Measurements from ENCODE around the gene MAMDC4.
"Not testable (repeated sequence)": the region's sequence is repeated elsewhere in the genome, so short reads cannot be mapped to it uniquely, and the experiment has no call there.

The MAMDC4 gene

GRCh38 chr9:136827794-136828473 lies 24.2 kb upstream of the MAMDC4 start:
- peaks cover 65% of the 10 kb centered on the region for H3K36me3 ChIP-seq (ENCODE audit: control insufficient read depth, insufficient read depth, low read length)
- H3K27me3 ChIP-seq (ENCODE audit: control insufficient read depth, insufficient read depth, low read length): no peaks in the 10 kb centered on the region

GRCh38 chr9:136828474-136829140 lies 23.5 kb upstream of the MAMDC4 start:
- no peaks in the 10 kb centered on the region for H3K4me1 ChIP-seq (ENCODE audit: control insufficient read depth, insufficient read depth, low read length)
- H3K27me3 ChIP-seq (ENCODE audit: control insufficient read depth, insufficient read depth, low read length): no peaks in the 10 kb centered on the region
- no peak overlapping the region for H3K9ac ChIP-seq (ENCODE audit: low read depth, low read length)
- no peaks in the 10 kb centered on the region for H3K9me3 ChIP-seq (ENCODE audit: control insufficient read depth, insufficient read depth, low read length)
- peaks cover 61% of the 10 kb centered on the region for H3K36me3 ChIP-seq (ENCODE audit: control insufficient read depth, insufficient read depth, low read length)
- H3K4me3 ChIP-seq (ENCODE audit: low read depth, low read length): no peak overlapping the region

More at GRCh38 chr9:136827794-136828473, 24.2 kb upstream of the MAMDC4 start:
- no peaks in the 10 kb centered on the region for H3K4me1 ChIP-seq (ENCODE audit: control insufficient read depth, insufficient read depth, low read length)
- H3K9ac ChIP-seq (ENCODE audit: low read depth, low read length): no peak overlapping the region
- H3K9me3 ChIP-seq (ENCODE audit: control insufficient read depth, insufficient read depth, low read length): no peaks in the 10 kb centered on the region
- no peak overlapping the region for H3K4me3 ChIP-seq (ENCODE audit: low read depth, low read length)

- Histone ChIP-seq H3K4me3 (ENCODE audit: low read depth, low read length) (no peak overlapping the region), H3K36me3 (ENCODE audit: control insufficient read depth, insufficient read depth, low read length) (peaks cover 58% of the 10 kb centered on the region), H3K9me3 (ENCODE audit: control insufficient read depth, insufficient read depth, low read length) (no peaks in the 10 kb centered on the region), H3K9ac (ENCODE audit: low read depth, low read length) (no peak overlapping the region), H3K27me3 (ENCODE audit: control insufficient read depth, insufficient read depth, low read length) (no peaks in the 10 kb centered on the region), H3K4me1 (ENCODE audit: control insufficient read depth, insufficient read depth, low read length) (no peaks in the 10 kb centered on the region)
Measured at GRCh38 chr9:136829412-136829811, 22.7 kb upstream of the MAMDC4 start.

GRCh38 chr9:136829981-136830885 lies 21.9 kb upstream of the MAMDC4 start:
- H3K9me3 ChIP-seq (ENCODE audit: control insufficient read depth, insufficient read depth, low read length): no peaks in the 10 kb centered on the region

GRCh38 chr9:136831002-136831719 lies 21.0 kb upstream of the MAMDC4 start:
- Histone ChIP-seq H3K4me3 (ENCODE audit: low read depth, low read length) (no peak overlapping the region), H3K27me3 (ENCODE audit: control insufficient read depth, insufficient read depth, low read length) (no peaks in the 10 kb centered on the region), H3K9me3 (ENCODE audit: control insufficient read depth, insufficient read depth, low read length) (no peaks in the 10 kb centered on the region), H3K36me3 (ENCODE audit: control insufficient read depth, insufficient read depth, low read length) (peaks cover 46% of the 10 kb centered on the region), H3K4me1 (ENCODE audit: control insufficient read depth, insufficient read depth, low read length) (no peaks in the 10 kb centered on the region), H3K9ac (ENCODE audit: low read depth, low read length) (no peak overlapping the region)

More at GRCh38 chr9:136829981-136830885, 21.9 kb upstream of the MAMDC4 start:
- Histone ChIP-seq H3K4me1 (ENCODE audit: control insufficient read depth, insufficient read depth, low read length) (no peaks in the 10 kb centered on the region), H3K27me3 (ENCODE audit: control insufficient read depth, insufficient read depth, low read length) (no peaks in the 10 kb centered on the region), H3K9ac (ENCODE audit: low read depth, low read length) (no peak overlapping the region), H3K4me3 (ENCODE audit: low read depth, low read length) (no peak overlapping the region), H3K36me3 (ENCODE audit: control insufficient read depth, insufficient read depth, low read length) (peaks cover 54% of the 10 kb centered on the region)

GRCh38 chr9:136831720-136832104 lies 20.4 kb upstream of the MAMDC4 start:
- peaks cover 44% of the 10 kb centered on the region for H3K36me3 ChIP-seq (ENCODE audit: control insufficient read depth, insufficient read depth, low read length)

GRCh38 chr9:136832581-136832980 lies 19.6 kb upstream of the MAMDC4 start:
- no peak overlapping the region for H3K9ac ChIP-seq (ENCODE audit: low read depth, low read length)
- H3K9me3 ChIP-seq (ENCODE audit: control insufficient read depth, insufficient read depth, low read length): no peaks in the 10 kb centered on the region
- H3K36me3 ChIP-seq (ENCODE audit: control insufficient read depth, insufficient read depth, low read length): peaks cover 42% of the 10 kb centered on the region
- H3K27me3 ChIP-seq (ENCODE audit: control insufficient read depth, insufficient read depth, low read length): no peaks in the 10 kb centered on the region
- no peak overlapping the region for H3K4me3 ChIP-seq (ENCODE audit: low read depth, low read length)
- H3K4me1 ChIP-seq (ENCODE audit: control insufficient read depth, insufficient read depth, low read length): no peaks in the 10 kb centered on the region

More at GRCh38 chr9:136831720-136832104, 20.4 kb upstream of the MAMDC4 start:
- no peak overlapping the region for H3K4me3 ChIP-seq (ENCODE audit: low read depth, low read length)
- no peak overlapping the region for H3K9ac ChIP-seq (ENCODE audit: low read depth, low read length)
- H3K27me3 ChIP-seq (ENCODE audit: control insufficient read depth, insufficient read depth, low read length): no peaks in the 10 kb centered on the region
- H3K9me3 ChIP-seq (ENCODE audit: control insufficient read depth, insufficient read depth, low read length): no peaks in the 10 kb centered on the region
- H3K4me1 ChIP-seq (ENCODE audit: control insufficient read depth, insufficient read depth, low read length): no peaks in the 10 kb centered on the region

GRCh38 chr9:136833381-136834048 lies 18.6 kb upstream of the MAMDC4 start:
- H3K36me3 ChIP-seq (ENCODE audit: control insufficient read depth, insufficient read depth, low read length): peaks cover 51% of the 10 kb centered on the region
- H3K4me3 ChIP-seq (ENCODE audit: low read depth, low read length); H3K9ac ChIP-seq (ENCODE audit: low read depth, low read length); H3K9me3 ChIP-seq (ENCODE audit: control insufficient read depth, insufficient read depth, low read length); H3K4me1 ChIP-seq (ENCODE audit: control insufficient read depth, insufficient read depth, low read length); H3K27me3 ChIP-seq (ENCODE audit: control insufficient read depth, insufficient read depth, low read length): not testable (repeated sequence)

GRCh38 chr9:136835162-136835931 lies 16.8 kb upstream of the MAMDC4 start:
- no peaks in the 10 kb centered on the region for H3K4me1 ChIP-seq (ENCODE audit: control insufficient read depth, insufficient read depth, low read length)
- peaks cover 42% of the 10 kb centered on the region for H3K36me3 ChIP-seq (ENCODE audit: control insufficient read depth, insufficient read depth, low read length)
- H3K9ac ChIP-seq (ENCODE audit: low read depth, low read length): no peak overlapping the region
- no peak overlapping the region for H3K4me3 ChIP-seq (ENCODE audit: low read depth, low read length)
- no peaks in the 10 kb centered on the region for H3K9me3 ChIP-seq (ENCODE audit: control insufficient read depth, insufficient read depth, low read length)
- H3K27me3 ChIP-seq (ENCODE audit: control insufficient read depth, insufficient read depth, low read length): no peaks in the 10 kb centered on the region

Measured in iPS-15b (cell line).